SK-N-SH treated with all-trans-retinoic acid at 6 μM for 48 hours (cell line): ENCODE measurements around the gene MED1.
"Not testable (repeated sequence)": the region's sequence is repeated elsewhere in the genome, so short reads cannot be mapped to it uniquely, and the experiment has no call there.

ENCODE experiments used
- ATAC-seq: fragments of 200-7000 bp; cut with Tn5 transposase; 3 replicates; pipeline ENCODE4 v1.9.1; 2020; ENCODE audit warnings: mild to moderate bottlenecking, moderate library complexity
- ARNTL ChIP-seq: fragments of 450-650 bp; formaldehyde crosslinking; IDR thresholded peaks from 2 replicates; pipeline ENCODE4 v1.5.0; 2020; ENCODE audit warnings: low read depth, mild to moderate bottlenecking, moderate library complexity, borderline replicate concordance
- BACH2 ChIP-seq: fragments of 250-450 bp; sonication (Bioruptor Pico); IDR thresholded peaks from 2 replicates; pipeline ENCODE4 v1.9.0; 2021; ENCODE audit warnings: mild to moderate bottlenecking, borderline replicate concordance
- CSDC2 ChIP-seq: fragments of 250-450 bp; sonication (Bioruptor Pico); IDR thresholded peaks from 2 replicates; pipeline ENCODE4 v1.5.0; 2020; ENCODE audit warnings: mild to moderate bottlenecking, moderate library complexity
- CSRNP3 ChIP-seq: fragments of 250-450 bp; sonication (Bioruptor Pico); IDR thresholded peaks from 2 replicates; pipeline ENCODE4 v1.5.1; 2021; ENCODE audit warnings: mild to moderate bottlenecking, moderate library complexity
- ESRRG ChIP-seq: fragments of 250-450 bp; sonication (Bioruptor Pico); IDR thresholded peaks from 2 replicates; pipeline ENCODE4 v1.6.1; 2021; ENCODE audit warnings: mild to moderate bottlenecking
- GLIS3 ChIP-seq: fragments of 250-450 bp; sonication (Bioruptor Pico); IDR thresholded peaks from 2 replicates; pipeline ENCODE4 v1.5.0; 2020; ENCODE audit warnings: mild to moderate bottlenecking, moderate library complexity
- ISL1 ChIP-seq: fragments of 250-450 bp; sonication (Bioruptor Pico); IDR thresholded peaks from 2 replicates; pipeline ENCODE4 v2.1.2; 2022; ENCODE audit warnings: mild to moderate bottlenecking, moderate library complexity
- OSR1 ChIP-seq: fragments of 250-450 bp; sonication (Bioruptor Pico); IDR thresholded peaks from 2 replicates; pipeline ENCODE4 v1.8.0; 2022; ENCODE audit warnings: moderate library complexity, mild to moderate bottlenecking, inconsistent platforms
- PATZ1 ChIP-seq: fragments of 250-450 bp; sonication (Bioruptor Pico); IDR thresholded peaks from 2 replicates; pipeline ENCODE4 v1.8.0; 2020; ENCODE audit warnings: mild to moderate bottlenecking, moderate library complexity, borderline replicate concordance
- PPARA ChIP-seq: fragments of 250-450 bp; sonication (Bioruptor Pico); IDR thresholded peaks from 2 replicates; pipeline ENCODE4 v1.5.0; 2020; ENCODE audit warnings: mild to moderate bottlenecking, borderline replicate concordance
- RARB ChIP-seq: fragments of 250-450 bp; sonication (Bioruptor Pico); IDR thresholded peaks from 2 replicates; pipeline ENCODE4 v1.8.0; 2021; ENCODE audit warnings: mild to moderate bottlenecking, moderate library complexity
- SNAI2 ChIP-seq: fragments of 250-450 bp; sonication (Bioruptor Pico); IDR thresholded peaks from 2 replicates; pipeline ENCODE4 v1.5.0; 2020; ENCODE audit warnings: mild to moderate bottlenecking, moderate library complexity
- TCF4 ChIP-seq: fragments of 250-450 bp; sonication (Bioruptor Pico); IDR thresholded peaks from 2 replicates; pipeline ENCODE4 v1.8.0; 2021; ENCODE audit warnings: mild to moderate bottlenecking, moderate library complexity, borderline replicate concordance
- TOX ChIP-seq: fragments of 250-450 bp; sonication (Bioruptor Pico); IDR thresholded peaks from 2 replicates; pipeline ENCODE4 v1.8.0; 2021; ENCODE audit warnings: mild to moderate bottlenecking, moderate library complexity, borderline replicate concordance
- TSHZ2 ChIP-seq: fragments of 250-450 bp; sonication (Bioruptor Pico); IDR thresholded peaks from 2 replicates; pipeline ENCODE4 v1.5.0; 2020; ENCODE audit warnings: mild to moderate bottlenecking, moderate library complexity
- ZC3H10 ChIP-seq: fragments of 250-450 bp; sonication (Bioruptor Pico); IDR thresholded peaks from 2 replicates; pipeline ENCODE4 v1.5.1; 2021; ENCODE audit warnings: mild to moderate bottlenecking, moderate library complexity
- ZFP3 ChIP-seq: fragments of 250-450 bp; sonication (Bioruptor Pico); IDR thresholded peaks from 2 replicates; pipeline ENCODE4 v1.5.0; 2020; ENCODE audit warnings: mild to moderate bottlenecking, moderate library complexity
- ZFP30 ChIP-seq: fragments of 450-650 bp; formaldehyde crosslinking; IDR thresholded peaks from 2 replicates; pipeline ENCODE4 v1.5.0; 2022; ENCODE audit warnings: mild to moderate bottlenecking, moderate library complexity
- ZNF565 ChIP-seq: fragments of 450-650 bp; formaldehyde crosslinking; conservative IDR thresholded peaks from 2 replicates; pipeline ENCODE4 v1.5.0; 2020; ENCODE audit warnings: low read depth, mild to moderate bottlenecking, moderate library complexity
- ZNF70 ChIP-seq: fragments of 450-650 bp; formaldehyde crosslinking; IDR thresholded peaks from 2 replicates; pipeline ENCODE4 v1.5.0; 2020; ENCODE audit warnings: mild to moderate bottlenecking, moderate library complexity
- ZNF8 ChIP-seq: fragments of 450-650 bp; formaldehyde crosslinking; IDR thresholded peaks from 2 replicates; pipeline ENCODE4 v1.5.0; 2020; ENCODE audit warnings: mild to moderate bottlenecking, moderate library complexity

Gene MED1

GRCh38 chr17:39443326-39443725, 7.7 kb downstream of the MED1 start:
- ATAC-seq, result no peak
- TF ChIP-seq PPARA (CRISPR knock-in tag) (no peak), TOX (CRISPR knock-in tag) (no peak), OSR1 (CRISPR knock-in tag) (no peak), ISL1 (CRISPR knock-in tag) (no peak)

GRCh38 chr17:39439868-39440267, 11.2 kb downstream of the MED1 start:
- not testable (repeated sequence) for ATAC-seq

- no peak for TF ChIP-seq ZC3H10 (CRISPR knock-in tag)
- no peak for ATAC-seq
These were observed 21.5 kb downstream of the MED1 start for GRCh38 chr17:39429600-39429999.

- TF ChIP-seq TSHZ2 (CRISPR knock-in tag), result no peak
- no peak for TF ChIP-seq BACH2 (CRISPR knock-in tag)
- no peak for TF ChIP-seq ZNF565 (CRISPR knock-in tag)
- TF ChIP-seq CSRNP3 (CRISPR knock-in tag), result no peak
- TF ChIP-seq CSDC2 (CRISPR knock-in tag), result no peak
- TF ChIP-seq ISL1 (CRISPR knock-in tag), result no peak
- TF ChIP-seq TOX (CRISPR knock-in tag), result no peak
- no peak for TF ChIP-seq SNAI2 (CRISPR knock-in tag)
- no peak for TF ChIP-seq ZNF8
- ATAC-seq, result no peak
These were observed 34.9 kb downstream of the MED1 start for GRCh38 chr17:39416141-39416540.

- ATAC-seq, result no peak
- TF ChIP-seq ZFP30 (CRISPR knock-in tag) (no peak), TOX (CRISPR knock-in tag) (no peak), ZC3H10 (CRISPR knock-in tag) (no peak), PATZ1 (CRISPR knock-in tag) (no peak), SNAI2 (CRISPR knock-in tag) (no peak), RARB (no peak), ZNF70 (CRISPR knock-in tag) (no peak), ESRRG (CRISPR knock-in tag) (no peak), ARNTL (no peak), ZFP3 (CRISPR knock-in tag) (no peak), GLIS3 (CRISPR knock-in tag) (no peak), ISL1 (CRISPR knock-in tag) (no peak), CSDC2 (CRISPR knock-in tag) (no peak), BACH2 (CRISPR knock-in tag) (no peak)
These were observed 40.8 kb downstream of the MED1 start for GRCh38 chr17:39410279-39410678.

- TF ChIP-seq CSDC2 (CRISPR knock-in tag), result no peak
- no peak for TF ChIP-seq ARNTL
- TF ChIP-seq ZNF70 (CRISPR knock-in tag), result no peak
- no peak for TF ChIP-seq ZNF565 (CRISPR knock-in tag)
- no peak for TF ChIP-seq CSRNP3 (CRISPR knock-in tag)
- no peak for TF ChIP-seq BACH2 (CRISPR knock-in tag)
- TF ChIP-seq SNAI2 (CRISPR knock-in tag), result no peak
- no peak for TF ChIP-seq TCF4 (CRISPR knock-in tag)
- TF ChIP-seq ZFP3 (CRISPR knock-in tag), result no peak
- no peak for TF ChIP-seq RARB
- TF ChIP-seq ISL1 (CRISPR knock-in tag), result no peak
- no peak for TF ChIP-seq ZFP30 (CRISPR knock-in tag)
- no peak for TF ChIP-seq OSR1 (CRISPR knock-in tag)
- TF ChIP-seq ESRRG (CRISPR knock-in tag), result no peak
- no peak for TF ChIP-seq ZC3H10 (CRISPR knock-in tag)
- no peak for TF ChIP-seq TOX (CRISPR knock-in tag)
- no peak for ATAC-seq
These were observed 42.7 kb downstream of the MED1 start for GRCh38 chr17:39408360-39408759.
